Activated naive CD8-positive, alpha-beta T cell (primary cell): ENCODE measurements around the gene RNF138.
"Not testable (repeated sequence)": the region's sequence is repeated elsewhere in the genome, so short reads cannot be mapped to it uniquely, and the experiment has no call there.

Experiments used
- H3K27ac Mint-ChIP-seq: one replicate; pipeline ENCODE4 v1.8.0; 2021; ENCODE audit warnings: mixed read lengths
- H3K27me3 Mint-ChIP-seq: one replicate; pipeline ENCODE4 v1.8.0; 2021; ENCODE audit warnings: mixed read lengths
- H3K36me3 Mint-ChIP-seq: one replicate; pipeline ENCODE4 v1.8.0; 2021; ENCODE audit warnings: mixed read lengths
- H3K4me1 Mint-ChIP-seq: one replicate; pipeline ENCODE4 v1.8.0; 2021; ENCODE audit warnings: low read depth, mixed read lengths
- H3K4me3 Mint-ChIP-seq: one replicate; pipeline ENCODE4 v1.8.0; 2021; ENCODE audit warnings: mild to moderate bottlenecking, mixed read lengths
- H3K9me3 Mint-ChIP-seq: one replicate; pipeline ENCODE4 v1.8.0; 2021; ENCODE audit warnings: low read depth, mixed read lengths

The RNF138 gene

DNA sequence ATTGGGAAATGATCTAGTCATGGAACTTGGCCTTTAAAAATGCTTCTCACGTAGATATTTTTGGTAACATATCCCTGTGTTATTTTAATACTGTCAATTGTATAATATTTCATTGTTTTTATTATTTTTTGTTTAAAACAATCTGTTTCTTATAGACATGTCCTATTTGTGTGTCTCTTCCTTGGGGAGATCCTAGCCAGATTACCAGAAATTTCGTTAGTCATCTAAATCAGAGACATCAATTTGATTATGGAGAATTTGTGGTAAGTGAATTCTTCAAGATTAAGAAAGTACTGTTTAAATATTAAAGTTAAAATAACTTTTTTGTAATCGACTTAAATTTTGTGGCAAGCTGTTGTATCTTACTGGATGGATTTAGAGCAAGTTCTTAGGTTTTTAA lies 34.9 kb downstream of the RNF138 start:
- Mint-ChIP-seq H3K9me3 (no peaks in the 10 kb centered on the region), H3K4me3 (no peak overlapping the region), H3K4me1 (peaks cover 7% of the 10 kb centered on the region), H3K27ac (peak overlapping the region; percentile 73), H3K27me3 (no peaks in the 10 kb centered on the region), H3K36me3 (peaks cover 7% of the 10 kb centered on the region)

- Mint-ChIP-seq H3K27me3 (no peaks in the 10 kb centered on the region), H3K4me3 (no peak overlapping the region), H3K4me1 (peaks cover 11% of the 10 kb centered on the region), H3K9me3 (no peaks in the 10 kb centered on the region), H3K36me3 (peaks cover 3% of the 10 kb centered on the region), H3K27ac (no peak overlapping the region)
Measured at GRCh38 chr18:32135625-32136024, 44.0 kb downstream of the RNF138 start.

GRCh38 chr18:32138332-32138982 lies 46.8 kb downstream of the RNF138 start:
- H3K36me3 Mint-ChIP-seq, result peaks cover under 1% of the 10 kb centered on the region
- peak overlapping the region; percentile 69 for H3K27ac Mint-ChIP-seq
- peaks cover 15% of the 10 kb centered on the region for H3K4me1 Mint-ChIP-seq
- H3K27me3 Mint-ChIP-seq, result no peaks in the 10 kb centered on the region
- no peaks in the 10 kb centered on the region for H3K9me3 Mint-ChIP-seq
- H3K4me3 Mint-ChIP-seq, result no peak overlapping the region

- Mint-ChIP-seq H3K27me3 (no peaks in the 10 kb centered on the region), H3K27ac (no peak overlapping the region), H3K36me3 (no peaks in the 10 kb centered on the region), H3K9me3 (no peaks in the 10 kb centered on the region), H3K4me1 (peaks cover 15% of the 10 kb centered on the region), H3K4me3 (no peak overlapping the region)
Measured at GRCh38 chr18:32139835-32140283, 48.2 kb downstream of the RNF138 start.

- Mint-ChIP-seq H3K9me3 (no peaks in the 10 kb centered on the region), H3K4me3 (no peak overlapping the region), H3K27ac (no peak overlapping the region), H3K36me3 (no peaks in the 10 kb centered on the region), H3K27me3 (peaks cover 3% of the 10 kb centered on the region), H3K4me1 (no peaks in the 10 kb centered on the region)
Measured at GRCh38 chr18:32148185-32148870, 56.7 kb downstream of the RNF138 start.

DNA sequence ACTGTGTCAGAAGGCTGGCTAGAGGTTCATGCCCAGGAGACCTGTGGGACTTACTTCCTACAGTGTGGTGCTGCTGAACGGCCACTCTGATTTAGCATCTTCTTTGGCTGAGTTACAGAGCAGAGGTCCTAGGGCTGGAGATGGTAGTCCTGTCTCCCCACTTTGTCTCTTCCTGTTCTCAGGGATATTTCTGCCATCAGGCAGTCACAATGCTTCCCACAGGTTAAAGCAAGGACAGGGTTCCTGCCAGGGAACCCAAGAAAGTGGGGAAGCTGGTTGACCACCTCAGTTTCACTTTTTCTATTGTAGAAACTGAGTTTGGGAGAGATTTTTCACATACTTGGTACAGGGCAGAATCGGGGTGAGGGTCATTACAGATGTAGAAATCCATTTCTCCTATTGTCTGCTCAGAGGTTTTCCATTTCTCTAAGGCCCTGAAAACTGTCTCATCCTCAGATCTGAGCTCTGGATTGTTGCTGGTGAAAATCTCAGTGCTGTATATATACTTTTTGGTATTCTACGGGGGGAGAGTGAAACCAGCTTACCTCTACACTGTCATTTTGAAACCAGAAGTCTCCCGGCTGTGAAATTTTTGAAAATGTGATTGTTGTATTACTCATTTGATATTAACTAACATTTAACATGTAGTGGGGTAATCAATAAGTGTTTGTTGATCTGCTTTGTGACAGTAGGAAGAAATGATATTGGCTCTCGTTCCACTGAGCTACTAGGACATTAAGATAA lies 61.2 kb downstream of the RNF138 start:
- Mint-ChIP-seq H3K36me3 (no peaks in the 10 kb centered on the region), H3K27ac (no peak overlapping the region), H3K4me3 (no peak overlapping the region), H3K4me1 (no peaks in the 10 kb centered on the region), H3K27me3 (peaks cover 5% of the 10 kb centered on the region), H3K9me3 (no peaks in the 10 kb centered on the region)

- no peak overlapping the region for H3K27ac Mint-ChIP-seq
- no peaks in the 10 kb centered on the region for H3K9me3 Mint-ChIP-seq
- H3K4me1 Mint-ChIP-seq, result peaks cover 3% of the 10 kb centered on the region
- H3K36me3 Mint-ChIP-seq, result no peaks in the 10 kb centered on the region
- peaks cover 3% of the 10 kb centered on the region for H3K27me3 Mint-ChIP-seq
- H3K4me3 Mint-ChIP-seq, result no peak overlapping the region
Measured at GRCh38 chr18:32156855-32157254, 65.2 kb downstream of the RNF138 start.

- peak overlapping the region; percentile 80 for H3K4me3 Mint-ChIP-seq
- no peak overlapping the region for H3K27ac Mint-ChIP-seq
- H3K27me3 Mint-ChIP-seq, result peaks cover 3% of the 10 kb centered on the region
- H3K9me3 Mint-ChIP-seq, result no peaks in the 10 kb centered on the region
- H3K36me3 Mint-ChIP-seq, result no peaks in the 10 kb centered on the region
- H3K4me1 Mint-ChIP-seq, result peaks cover 3% of the 10 kb centered on the region
Measured at GRCh38 chr18:32157580-32157979, 65.9 kb downstream of the RNF138 start.

GRCh38 chr18:32158108-32158624 lies 66.5 kb downstream of the RNF138 start:
- Mint-ChIP-seq H3K36me3 (no peaks in the 10 kb centered on the region), H3K9me3 (no peaks in the 10 kb centered on the region), H3K27ac (no peak overlapping the region), H3K4me1 (peaks cover 3% of the 10 kb centered on the region), H3K4me3 (peak overlapping the region; percentile 80), H3K27me3 (peaks cover 3% of the 10 kb centered on the region)

DNA sequence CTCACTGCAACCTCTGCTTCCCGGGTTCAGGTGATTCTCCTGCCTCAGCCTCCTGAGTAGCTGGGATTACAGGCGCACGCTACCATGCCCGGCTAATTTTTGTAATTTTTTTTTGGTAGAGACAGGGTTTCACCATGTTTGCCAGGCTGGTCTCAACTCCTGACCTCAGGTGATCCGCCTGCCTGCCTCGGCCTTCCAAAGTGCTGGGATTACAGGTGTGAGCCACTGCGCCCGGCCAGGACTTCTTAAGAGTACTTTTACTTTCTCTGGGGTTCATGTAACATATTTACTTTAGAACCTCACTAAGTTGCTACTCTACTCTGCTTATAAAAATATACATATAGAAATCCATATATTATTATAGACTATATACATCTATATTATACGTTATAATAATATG lies 67.0 kb downstream of the RNF138 start:
- H3K9me3 Mint-ChIP-seq, H3K27me3 Mint-ChIP-seq, H3K27ac Mint-ChIP-seq, H3K4me1 Mint-ChIP-seq, H3K36me3 Mint-ChIP-seq: not testable (repeated sequence)
- H3K4me3 Mint-ChIP-seq, result peak overlapping the region; percentile 80

GRCh38 chr18:32160547-32160946 lies 68.9 kb downstream of the RNF138 start:
- H3K36me3 Mint-ChIP-seq, result no peaks in the 10 kb centered on the region
- H3K27me3 Mint-ChIP-seq, result no peaks in the 10 kb centered on the region
- peaks cover 3% of the 10 kb centered on the region for H3K4me1 Mint-ChIP-seq

GRCh38 chr18:32167980-32168730 lies 76.5 kb downstream of the RNF138 start:
- Mint-ChIP-seq H3K27ac (no peak overlapping the region), H3K27me3 (peaks cover 3% of the 10 kb centered on the region)

More at GRCh38 chr18:32160547-32160946, 68.9 kb downstream of the RNF138 start:
- Mint-ChIP-seq H3K27ac (no peak overlapping the region), H3K4me3 (no peak overlapping the region), H3K9me3 (no peaks in the 10 kb centered on the region)

GRCh38 chr18:32173654-32174053 lies 82.0 kb downstream of the RNF138 start:
- Mint-ChIP-seq H3K4me1 (no peaks in the 10 kb centered on the region), H3K36me3 (no peaks in the 10 kb centered on the region), H3K27me3 (peaks cover 1% of the 10 kb centered on the region), H3K27ac (no peak overlapping the region), H3K9me3 (no peaks in the 10 kb centered on the region), H3K4me3 (no peak overlapping the region)

More at GRCh38 chr18:32167980-32168730, 76.5 kb downstream of the RNF138 start:
- Mint-ChIP-seq H3K4me3 (no peak overlapping the region), H3K4me1 (no peaks in the 10 kb centered on the region), H3K9me3 (no peaks in the 10 kb centered on the region), H3K36me3 (no peaks in the 10 kb centered on the region)

DNA sequence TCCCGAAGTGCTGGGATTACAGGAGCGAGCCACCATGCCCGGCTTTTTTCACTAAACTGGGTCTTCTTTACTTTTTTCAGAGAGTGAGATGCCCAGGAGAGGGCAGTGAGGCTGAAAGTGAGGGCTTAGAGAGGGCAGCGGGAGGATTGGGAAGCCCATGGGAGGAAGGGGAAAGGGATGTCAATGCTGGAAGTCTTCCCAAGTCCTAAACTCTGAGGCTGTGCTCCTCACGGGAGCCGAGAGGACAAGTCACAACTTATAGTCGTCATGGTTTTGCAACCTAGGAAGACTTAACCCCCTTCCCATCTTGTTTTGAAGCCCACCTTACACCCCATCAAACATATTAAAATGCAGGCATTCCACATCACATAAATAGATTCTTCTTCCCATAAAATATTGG lies 83.0 kb downstream of the RNF138 start:
- Mint-ChIP-seq H3K27ac (no peak overlapping the region), H3K4me1 (no peaks in the 10 kb centered on the region), H3K36me3 (no peaks in the 10 kb centered on the region), H3K27me3 (peaks cover 1% of the 10 kb centered on the region), H3K9me3 (no peaks in the 10 kb centered on the region), H3K4me3 (no peak overlapping the region)
